MM.1S (cell line): ENCODE measurements around the gene PLSCR4.

ENCODE experiments used
- EZH2 ChIP-seq: fragments of 300-600 bp; sonication (generic); optimal IDR thresholded peaks from 2 replicates; pipeline ENCODE3; 2017; ENCODE audit warnings: low read depth, mild to moderate bottlenecking, antibody characterized with exemption, low read length, mixed read lengths
- EZH2phosphoT487 ChIP-seq: fragments of 300-600 bp; sonication (generic); IDR thresholded peaks from 2 replicates; pipeline ENCODE4 v1.6.1; 2018; ENCODE audit warnings: antibody characterized with exemption, low read length
- TF ChIP-seq, protein P1 (sequence below): fragments of 300-600 bp; sonication (generic); IDR thresholded peaks from 2 replicates; pipeline ENCODE4 v1.5.1; 2016; ENCODE audit warnings: antibody characterized with exemption, low read length, mixed read lengths

DNA sequence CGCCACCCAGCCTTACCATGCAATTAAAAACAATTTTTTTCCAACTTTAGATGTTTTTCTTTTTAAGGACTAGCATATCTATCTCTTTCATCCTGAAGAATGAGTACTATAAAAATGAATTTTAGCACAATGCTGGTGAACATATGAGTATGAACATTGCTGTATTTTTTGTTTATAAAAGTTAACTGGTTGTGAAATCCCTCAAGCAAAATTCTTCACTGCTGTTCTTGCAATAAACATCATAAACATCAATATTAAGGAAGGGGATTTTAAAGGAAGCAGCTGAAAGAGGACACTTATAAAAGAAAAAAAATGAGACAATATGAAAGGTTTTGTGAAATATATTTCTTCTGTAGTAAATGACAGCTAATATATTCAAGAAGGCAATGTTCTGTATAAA is 3.0 kb downstream of the PLSCR4 start:
- TF ChIP-seq, protein P1, sequence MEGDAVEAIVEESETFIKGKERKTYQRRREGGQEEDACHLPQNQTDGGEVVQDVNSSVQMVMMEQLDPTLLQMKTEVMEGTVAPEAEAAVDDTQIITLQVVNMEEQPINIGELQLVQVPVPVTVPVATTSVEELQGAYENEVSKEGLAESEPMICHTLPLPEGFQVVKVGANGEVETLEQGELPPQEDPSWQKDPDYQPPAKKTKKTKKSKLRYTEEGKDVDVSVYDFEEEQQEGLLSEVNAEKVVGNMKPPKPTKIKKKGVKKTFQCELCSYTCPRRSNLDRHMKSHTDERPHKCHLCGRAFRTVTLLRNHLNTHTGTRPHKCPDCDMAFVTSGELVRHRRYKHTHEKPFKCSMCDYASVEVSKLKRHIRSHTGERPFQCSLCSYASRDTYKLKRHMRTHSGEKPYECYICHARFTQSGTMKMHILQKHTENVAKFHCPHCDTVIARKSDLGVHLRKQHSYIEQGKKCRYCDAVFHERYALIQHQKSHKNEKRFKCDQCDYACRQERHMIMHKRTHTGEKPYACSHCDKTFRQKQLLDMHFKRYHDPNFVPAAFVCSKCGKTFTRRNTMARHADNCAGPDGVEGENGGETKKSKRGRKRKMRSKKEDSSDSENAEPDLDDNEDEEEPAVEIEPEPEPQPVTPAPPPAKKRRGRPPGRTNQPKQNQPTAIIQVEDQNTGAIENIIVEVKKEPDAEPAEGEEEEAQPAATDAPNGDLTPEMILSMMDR, result no peak
- TF ChIP-seq EZH2phosphoT487 (no peak), EZH2 (no peak)
